Ovary (tissue), 9 donors: ENCODE measurements around the gene CTNND2. TPM values are rescaled to one million over a fixed set of nuclear protein-coding genes. Genes with fewer than 3 reads are reported as not detected.

ENCODE experiments used
- DNase-seq, 5 donors: peaks; one replicate each; pipeline ENCODE4 v3.0.0-alpha.2; 2019 to 2020
- H3K27ac ChIP-seq, 2 donors: fragments of 200-600 bp; one replicate each; pipeline versions ENCODE4 v1.5.1 to v1.8.0; 2019 to 2022
- H3K27me3 ChIP-seq: fragments of 200-600 bp; one replicate; pipeline ENCODE4 v1.8.0; 2022
- H3K36me3 ChIP-seq: fragments of 200-600 bp; sonication (generic); one replicate; pipeline ENCODE4 v1.5.1; 2019
- H3K4me1 ChIP-seq: one replicate; pipeline ENCODE4 v1.8.1; 2013; ENCODE audit warnings: mild to moderate bottlenecking, moderate library complexity; ENCODE audit not compliant: insufficient read depth
- H3K4me3 ChIP-seq: fragments of 200-600 bp; sonication (generic); one replicate; pipeline ENCODE4 v1.5.1; 2017
- H3K9me3 ChIP-seq, 2 donors: fragments of 200-600 bp in 1 of 2; sonication (generic) in 1 of 2; one replicate each; pipeline versions ENCODE4 v1.5.1 to v1.8.1; 2013 to 2019; ENCODE audit warnings: mild to moderate bottlenecking in 1 of 2, moderate library complexity in 1 of 2
- EP300 ChIP-seq: sonication (generic); formaldehyde crosslinking; IDR thresholded peaks from one replicate; pipeline ENCODE4 v1.6.1; 2017; ENCODE audit warnings: antibody characterized with exemption
- POLR2A ChIP-seq: fragments of 450-650 bp; IDR thresholded peaks from one replicate; pipeline ENCODE4 v1.6.1; 2017; ENCODE audit warnings: antibody characterized with exemption, mild to moderate bottlenecking, moderate library complexity
- WGBS, 3 donors: extraction: QIAGEN DNeasy Blood & Tissue Kit in 1 of 3; methylation state at CpG; one replicate each; pipeline versions ENCODE4 v1.1.5 to v1.1.7; 2013 to 2017; 5-methylcytosine and 5-hydroxymethylcytosine counted together
- intact Hi-C, 4 donors: fragments of 100-400 bp; cut with DNase I; formaldehyde crosslinking; loops; one replicate each; pipeline versions ENCODE4 v1.11.0 to v1.15.1; 2022 to 2023
- polyA plus RNA-seq, 2 donors: library from polyadenylated mRNA; stranded (reverse); fragments of 200-250 nt in 1 of 2; fragments of 350-450 nt in 1 of 2; fragmentation: Illumina TruSeq in 1 of 2; extraction: RNeasy Lipid Tissue Mini Kit (QIAGEN cat#74804) in 1 of 2; gene quantifications; one replicate each; pipeline ENCODE4 v1.2.3, GENCODE V29; 2013 to 2014
- total RNA-seq, 7 donors: library from RNA; depleted of rRNA in 2 of 7; stranded (reverse); fragments of >200 nt in 2 of 7; fragmentation: NEBNext Ultra II Directional in 3 of 7; extraction: Animal tissue kit (Norgen Biotek cat#: 25700) in 3 of 7; gene quantifications; one replicate each; pipeline versions ENCODE4 v1.1.0 to v1.2.4, GENCODE V29; 2016 to 2023
- TF ChIP-seq, protein P1 (sequence below), 3 donors: fragments of 450-650 bp in 2 of 3; fragments of 200-600 bp in 1 of 3; IDR thresholded peaks; one replicate each; pipeline versions ENCODE4 v1.5.1 to v1.8.0; 2016 to 2022; ENCODE audit warnings: antibody characterized with exemption in 3 of 3, mild to moderate bottlenecking in 1 of 3
- donor health status: DM: no; HTN: no; CAD: no; lungs with moderate emphysema.
- donor health status: DM: no; HTN: no; CAD: no.
- donor health status: Bipolar disorder and iron deficiency.
- donor health status: DM: yes; HTN: yes; CAD: no.
- donor health status: DM: no; HTN: no; CAD: no.
- donor health status: DM: yes; HTN: yes; CAD: no.

Gene CTNND2
- total and polyA plus RNA-seq, 9 donors, result 0.52 to 13.2 (median 2.3) TPM

DNA sequence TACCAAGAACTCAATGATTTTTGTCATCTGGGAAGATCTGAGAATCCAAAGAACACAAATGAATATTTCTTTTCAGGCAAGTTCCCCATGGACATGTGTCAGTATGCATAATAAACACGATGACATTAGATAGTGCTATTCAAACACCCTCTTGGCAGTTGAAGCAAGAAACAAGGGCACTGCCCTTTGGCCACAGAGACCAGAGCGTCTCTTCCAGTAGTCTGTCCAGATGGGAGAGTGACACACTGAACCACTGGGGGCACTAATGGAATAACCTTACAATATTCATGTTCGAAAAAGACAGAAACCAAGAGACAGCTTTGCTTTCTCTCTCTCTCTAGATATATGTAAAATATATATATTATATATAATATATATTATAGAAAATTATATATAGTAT lies 301.9 kb downstream of the CTNND2 start:
- H3K9me3 ChIP-seq, result no peaks in the 10 kb centered on the region
- TF ChIP-seq EP300 (no peak), POLR2A (no peak)
- no peaks in the 10 kb centered on the region for H3K36me3 ChIP-seq
- no peaks in the 10 kb centered on the region for H3K4me1 ChIP-seq
- no peak overlapping the region for H3K4me3 ChIP-seq
- DNase-seq, result no peak
- intact Hi-C loops, result no loop called here
- H3K27ac ChIP-seq, result no peak overlapping the region
- no peaks in the 10 kb centered on the region for H3K27me3 ChIP-seq
- 79 to 85% (median 79%) methylated on average over 3 of the region's 3 CpGs for WGBS, 3 donors

DNA sequence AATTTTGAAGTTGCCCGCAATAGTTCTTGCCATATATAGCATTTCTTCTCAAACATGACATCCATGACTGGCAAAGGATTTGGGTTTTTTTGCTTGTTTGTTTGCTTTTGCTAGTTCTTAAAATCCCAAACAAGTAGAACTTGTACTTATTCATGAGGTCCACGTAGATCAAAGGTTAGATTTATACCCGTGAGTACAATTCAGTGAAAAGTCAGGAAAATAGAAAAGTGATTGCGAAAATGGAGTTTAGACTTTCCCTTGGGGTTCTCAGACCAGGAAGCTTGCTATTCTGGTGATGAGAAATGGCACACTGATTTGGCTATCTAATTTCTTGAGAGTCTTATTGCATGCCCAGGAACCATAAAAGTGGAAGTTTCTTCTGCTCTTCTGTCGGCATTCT lies 304.7 kb downstream of the CTNND2 start:
- Histone ChIP-seq H3K9me3 (no peaks in the 10 kb centered on the region), H3K36me3 (no peaks in the 10 kb centered on the region), H3K4me3 (no peak overlapping the region), H3K27ac (no peak overlapping the region), H3K4me1 (no peaks in the 10 kb centered on the region), H3K27me3 (no peaks in the 10 kb centered on the region)
- TF ChIP-seq EP300, result no peak
- no peak for TF ChIP-seq POLR2A
- TF ChIP-seq, protein P1, sequence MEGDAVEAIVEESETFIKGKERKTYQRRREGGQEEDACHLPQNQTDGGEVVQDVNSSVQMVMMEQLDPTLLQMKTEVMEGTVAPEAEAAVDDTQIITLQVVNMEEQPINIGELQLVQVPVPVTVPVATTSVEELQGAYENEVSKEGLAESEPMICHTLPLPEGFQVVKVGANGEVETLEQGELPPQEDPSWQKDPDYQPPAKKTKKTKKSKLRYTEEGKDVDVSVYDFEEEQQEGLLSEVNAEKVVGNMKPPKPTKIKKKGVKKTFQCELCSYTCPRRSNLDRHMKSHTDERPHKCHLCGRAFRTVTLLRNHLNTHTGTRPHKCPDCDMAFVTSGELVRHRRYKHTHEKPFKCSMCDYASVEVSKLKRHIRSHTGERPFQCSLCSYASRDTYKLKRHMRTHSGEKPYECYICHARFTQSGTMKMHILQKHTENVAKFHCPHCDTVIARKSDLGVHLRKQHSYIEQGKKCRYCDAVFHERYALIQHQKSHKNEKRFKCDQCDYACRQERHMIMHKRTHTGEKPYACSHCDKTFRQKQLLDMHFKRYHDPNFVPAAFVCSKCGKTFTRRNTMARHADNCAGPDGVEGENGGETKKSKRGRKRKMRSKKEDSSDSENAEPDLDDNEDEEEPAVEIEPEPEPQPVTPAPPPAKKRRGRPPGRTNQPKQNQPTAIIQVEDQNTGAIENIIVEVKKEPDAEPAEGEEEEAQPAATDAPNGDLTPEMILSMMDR (IDR thresholded peaks at IDR 0.05), result no peak
- no peak for DNase-seq
- intact Hi-C loops, result no loop called here
- 87 to 92% (median 88%) methylated on average over 5 of the region's 5 CpGs for WGBS, 3 donors

DNA sequence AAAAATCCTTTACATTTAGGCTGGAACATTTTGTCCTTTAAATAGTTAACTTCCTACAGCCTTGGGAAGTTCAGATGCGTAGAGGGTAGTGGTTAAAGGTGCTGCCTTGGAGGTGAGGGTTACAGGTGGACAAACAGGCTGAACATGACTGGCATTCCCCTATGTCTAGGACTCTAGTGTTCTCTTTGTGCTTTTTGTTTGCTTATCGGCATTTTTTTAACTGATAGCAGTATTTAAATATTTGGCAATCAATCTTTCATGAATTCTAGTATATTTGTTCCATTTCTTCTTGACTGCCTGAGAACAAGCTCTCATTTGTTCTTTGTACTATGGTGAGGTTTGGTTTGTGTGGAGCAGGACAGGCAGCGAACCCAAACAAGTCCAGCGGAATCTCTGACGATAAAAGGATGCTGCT lies 307.6 kb downstream of the CTNND2 start:
- TF ChIP-seq POLR2A (no peak), EP300 (no peak)
- TF ChIP-seq, protein P1 (IDR thresholded peaks at IDR 0.05), result no peak
- no peaks in the 10 kb centered on the region for H3K27me3 ChIP-seq
- no peaks in the 10 kb centered on the region for H3K9me3 ChIP-seq
- intact Hi-C loops, result no loop called here
- DNase-seq, result no peak
- no peak overlapping the region for H3K27ac ChIP-seq
- H3K4me3 ChIP-seq, result no peak overlapping the region
- no peaks in the 10 kb centered on the region for H3K36me3 ChIP-seq
- no peaks in the 10 kb centered on the region for H3K4me1 ChIP-seq
- 75 to 87% (median 82%) methylated on average over 5 of the region's 5 CpGs for WGBS, 3 donors

DNA sequence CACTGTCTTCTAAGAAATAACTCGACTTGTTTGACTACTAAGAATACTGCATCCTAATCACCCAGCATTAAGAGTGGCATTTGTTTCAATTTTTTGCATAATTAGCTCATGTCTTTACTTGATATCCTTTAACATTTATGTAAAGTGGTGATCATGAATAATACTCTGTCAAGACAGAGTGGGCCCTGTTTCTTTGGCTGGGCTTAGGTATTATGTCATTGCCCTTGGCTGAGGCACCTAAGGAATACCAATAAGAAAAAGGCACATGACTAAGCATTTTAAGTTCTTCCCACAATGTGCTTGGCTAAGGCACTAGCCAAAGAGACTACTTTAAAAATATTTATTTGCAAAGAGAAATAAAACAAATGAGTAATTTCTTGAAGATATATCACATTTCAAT lies 308.1 kb downstream of the CTNND2 start:
- H3K27me3 ChIP-seq, result no peaks in the 10 kb centered on the region
- H3K4me3 ChIP-seq, result no peak overlapping the region
- intact Hi-C loops, result no loop called here
- H3K9me3 ChIP-seq, result no peaks in the 10 kb centered on the region
- WGBS, 3 donors, result 42 to 51% (median 49%) methylated on average over 1 of the region's 1 CpG
- TF ChIP-seq, protein P1 (IDR thresholded peaks at IDR 0.05), result no peak
- TF ChIP-seq EP300 (no peak), POLR2A (no peak)
- H3K4me1 ChIP-seq, result no peaks in the 10 kb centered on the region
- no peak for DNase-seq
- H3K27ac ChIP-seq, result no peak overlapping the region
- no peaks in the 10 kb centered on the region for H3K36me3 ChIP-seq

DNA sequence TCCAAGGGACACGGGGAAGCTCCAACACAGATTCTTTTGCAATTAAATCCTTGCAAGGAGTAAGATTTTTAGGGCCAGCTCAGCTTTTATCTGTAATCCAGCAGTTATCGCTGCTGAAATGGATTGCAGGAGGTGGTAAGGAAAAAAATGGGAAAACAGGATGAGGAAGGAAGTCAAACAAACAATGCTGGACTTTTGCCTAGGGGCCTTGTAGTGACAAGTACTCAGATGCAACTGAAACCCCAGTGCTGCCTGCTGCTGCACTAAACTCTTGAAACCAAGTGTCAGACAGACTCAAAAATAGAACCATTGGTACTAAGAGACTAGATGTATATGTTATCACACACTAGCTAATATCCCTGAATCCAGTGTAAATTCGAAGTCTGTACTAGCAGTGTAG lies 309.2 kb downstream of the CTNND2 start:
- intact Hi-C loops, result no loop called here
- H3K27ac ChIP-seq, result no peak overlapping the region
- DNase-seq, result no peak
- no peaks in the 10 kb centered on the region for H3K9me3 ChIP-seq
- TF ChIP-seq POLR2A, result no peak
- TF ChIP-seq, protein P1 (IDR thresholded peaks at IDR 0.05), result no peak
- no peak for TF ChIP-seq EP300
- H3K27me3 ChIP-seq, result no peaks in the 10 kb centered on the region
- H3K36me3 ChIP-seq, result no peaks in the 10 kb centered on the region
- H3K4me1 ChIP-seq, result no peaks in the 10 kb centered on the region
- 19 to 23% (median 21%) methylated on average over 3 of the region's 3 CpGs for WGBS, 3 donors
- no peak overlapping the region for H3K4me3 ChIP-seq
